Measurements from ENCODE around the gene NPAS3.

NPAS3 gene

GRCh38 chr14:33806905-33807304 lies 868.2 kb downstream of the NPAS3 start:
- no peak for TF ChIP-seq POLR2AphosphoS5 (IDR thresholded peaks at IDR 0.05; ENCODE audit: low read depth, low read length)
- TF ChIP-seq, protein P1, sequence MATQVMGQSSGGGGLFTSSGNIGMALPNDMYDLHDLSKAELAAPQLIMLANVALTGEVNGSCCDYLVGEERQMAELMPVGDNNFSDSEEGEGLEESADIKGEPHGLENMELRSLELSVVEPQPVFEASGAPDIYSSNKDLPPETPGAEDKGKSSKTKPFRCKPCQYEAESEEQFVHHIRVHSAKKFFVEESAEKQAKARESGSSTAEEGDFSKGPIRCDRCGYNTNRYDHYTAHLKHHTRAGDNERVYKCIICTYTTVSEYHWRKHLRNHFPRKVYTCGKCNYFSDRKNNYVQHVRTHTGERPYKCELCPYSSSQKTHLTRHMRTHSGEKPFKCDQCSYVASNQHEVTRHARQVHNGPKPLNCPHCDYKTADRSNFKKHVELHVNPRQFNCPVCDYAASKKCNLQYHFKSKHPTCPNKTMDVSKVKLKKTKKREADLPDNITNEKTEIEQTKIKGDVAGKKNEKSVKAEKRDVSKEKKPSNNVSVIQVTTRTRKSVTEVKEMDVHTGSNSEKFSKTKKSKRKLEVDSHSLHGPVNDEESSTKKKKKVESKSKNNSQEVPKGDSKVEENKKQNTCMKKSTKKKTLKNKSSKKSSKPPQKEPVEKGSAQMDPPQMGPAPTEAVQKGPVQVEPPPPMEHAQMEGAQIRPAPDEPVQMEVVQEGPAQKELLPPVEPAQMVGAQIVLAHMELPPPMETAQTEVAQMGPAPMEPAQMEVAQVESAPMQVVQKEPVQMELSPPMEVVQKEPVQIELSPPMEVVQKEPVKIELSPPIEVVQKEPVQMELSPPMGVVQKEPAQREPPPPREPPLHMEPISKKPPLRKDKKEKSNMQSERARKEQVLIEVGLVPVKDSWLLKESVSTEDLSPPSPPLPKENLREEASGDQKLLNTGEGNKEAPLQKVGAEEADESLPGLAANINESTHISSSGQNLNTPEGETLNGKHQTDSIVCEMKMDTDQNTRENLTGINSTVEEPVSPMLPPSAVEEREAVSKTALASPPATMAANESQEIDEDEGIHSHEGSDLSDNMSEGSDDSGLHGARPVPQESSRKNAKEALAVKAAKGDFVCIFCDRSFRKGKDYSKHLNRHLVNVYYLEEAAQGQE (IDR thresholded peaks at IDR 0.05; ENCODE audit: insufficient read depth in 1 of 2, low read depth in 2 of 2, low read length in 2 of 2) = no peak
- no peak for TF ChIP-seq TAF1 (IDR thresholded peaks at IDR 0.05; ENCODE audit: borderline replicate concordance, insufficient read depth, low read length)
- TF ChIP-seq SIN3A (IDR thresholded peaks at IDR 0.05; ENCODE audit: borderline replicate concordance, insufficient read depth, low read length) = no peak
- no peak for TF ChIP-seq FOXP2 (optimal IDR thresholded peaks at IDR 0.05; ENCODE audit: borderline replicate concordance, extremely low read depth, extremely low read length, insufficient read depth)

DNA sequence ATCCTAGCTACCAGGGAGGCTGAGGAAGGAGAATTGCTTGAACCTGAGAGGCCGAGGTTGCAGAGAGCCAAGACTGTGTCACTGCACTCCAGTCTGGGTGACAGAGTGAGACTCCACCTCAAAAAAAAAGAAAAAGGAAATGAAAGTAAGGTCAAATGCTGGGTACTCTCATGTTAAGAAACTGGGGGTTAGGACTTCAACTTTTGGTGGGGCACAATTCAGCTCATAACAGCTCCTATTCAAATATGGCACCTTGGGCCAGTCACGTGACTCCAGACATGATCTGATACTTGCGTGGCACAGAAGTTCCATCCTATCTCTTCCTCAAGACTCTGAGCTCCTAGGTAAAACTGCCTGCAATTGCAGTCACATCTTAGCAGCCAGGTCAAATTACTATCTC lies 869.5 kb downstream of the NPAS3 start:
- no peak for TF ChIP-seq TAF1 (IDR thresholded peaks at IDR 0.05; ENCODE audit: borderline replicate concordance, insufficient read depth, low read length)
- TF ChIP-seq POLR2AphosphoS5 (IDR thresholded peaks at IDR 0.05; ENCODE audit: low read depth, low read length) = no peak
- no peak for TF ChIP-seq SIN3A (IDR thresholded peaks at IDR 0.05; ENCODE audit: borderline replicate concordance, insufficient read depth, low read length)
- no peak for TF ChIP-seq FOXP2 (optimal IDR thresholded peaks at IDR 0.05; ENCODE audit: borderline replicate concordance, extremely low read depth, extremely low read length, insufficient read depth)
- TF ChIP-seq, protein P1 (IDR thresholded peaks at IDR 0.05; ENCODE audit: insufficient read depth in 1 of 2, low read depth in 2 of 2, low read length in 2 of 2) = no peak

GRCh38 chr14:33809396-33809981 lies 870.8 kb downstream of the NPAS3 start:
- TF ChIP-seq, protein P1 (IDR thresholded peaks at IDR 0.05; ENCODE audit: insufficient read depth in 1 of 2, low read depth in 2 of 2, low read length in 2 of 2) = no peak
- no peak for TF ChIP-seq TAF1 (IDR thresholded peaks at IDR 0.05; ENCODE audit: borderline replicate concordance, insufficient read depth, low read length)
- TF ChIP-seq FOXP2 (optimal IDR thresholded peaks at IDR 0.05; ENCODE audit: borderline replicate concordance, extremely low read depth, extremely low read length, insufficient read depth) = no peak
- TF ChIP-seq SIN3A (IDR thresholded peaks at IDR 0.05; ENCODE audit: borderline replicate concordance, insufficient read depth, low read length) = no peak
- TF ChIP-seq POLR2AphosphoS5 (IDR thresholded peaks at IDR 0.05; ENCODE audit: low read depth, low read length) = no peak

DNA sequence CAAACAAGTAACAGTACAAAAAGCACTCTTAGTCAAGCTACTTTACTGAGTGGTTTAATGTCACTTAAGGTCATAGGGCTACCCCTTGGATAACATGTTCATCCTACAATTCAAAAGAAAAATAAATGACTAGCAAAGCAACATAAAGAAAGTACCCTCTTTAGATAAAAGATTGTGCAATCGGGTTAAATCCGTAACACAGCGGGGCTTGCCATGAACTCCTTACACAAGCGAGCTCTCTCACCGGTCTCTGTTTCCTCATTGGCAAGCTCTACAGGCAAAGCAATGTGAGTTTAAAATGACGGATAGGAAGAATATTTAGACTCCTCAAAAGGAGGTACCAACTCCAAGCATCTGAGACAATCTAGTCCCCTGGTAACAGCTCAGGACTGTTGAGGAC lies 871.6 kb downstream of the NPAS3 start:
- TF ChIP-seq FOXP2 (optimal IDR thresholded peaks at IDR 0.05; ENCODE audit: borderline replicate concordance, extremely low read depth, extremely low read length, insufficient read depth) = no peak
- TF ChIP-seq, protein P1 (IDR thresholded peaks at IDR 0.05; ENCODE audit: insufficient read depth in 1 of 2, low read depth in 2 of 2, low read length in 2 of 2) = no peak
- no peak for TF ChIP-seq POLR2AphosphoS5 (IDR thresholded peaks at IDR 0.05; ENCODE audit: low read depth, low read length)
- no peak for TF ChIP-seq SIN3A (IDR thresholded peaks at IDR 0.05; ENCODE audit: borderline replicate concordance, insufficient read depth, low read length)
- no peak for TF ChIP-seq TAF1 (IDR thresholded peaks at IDR 0.05; ENCODE audit: borderline replicate concordance, insufficient read depth, low read length)

Data from PFSK-1 (cell line).